ENCODE results near the gene KLF3.

KLF3 gene

DNA sequence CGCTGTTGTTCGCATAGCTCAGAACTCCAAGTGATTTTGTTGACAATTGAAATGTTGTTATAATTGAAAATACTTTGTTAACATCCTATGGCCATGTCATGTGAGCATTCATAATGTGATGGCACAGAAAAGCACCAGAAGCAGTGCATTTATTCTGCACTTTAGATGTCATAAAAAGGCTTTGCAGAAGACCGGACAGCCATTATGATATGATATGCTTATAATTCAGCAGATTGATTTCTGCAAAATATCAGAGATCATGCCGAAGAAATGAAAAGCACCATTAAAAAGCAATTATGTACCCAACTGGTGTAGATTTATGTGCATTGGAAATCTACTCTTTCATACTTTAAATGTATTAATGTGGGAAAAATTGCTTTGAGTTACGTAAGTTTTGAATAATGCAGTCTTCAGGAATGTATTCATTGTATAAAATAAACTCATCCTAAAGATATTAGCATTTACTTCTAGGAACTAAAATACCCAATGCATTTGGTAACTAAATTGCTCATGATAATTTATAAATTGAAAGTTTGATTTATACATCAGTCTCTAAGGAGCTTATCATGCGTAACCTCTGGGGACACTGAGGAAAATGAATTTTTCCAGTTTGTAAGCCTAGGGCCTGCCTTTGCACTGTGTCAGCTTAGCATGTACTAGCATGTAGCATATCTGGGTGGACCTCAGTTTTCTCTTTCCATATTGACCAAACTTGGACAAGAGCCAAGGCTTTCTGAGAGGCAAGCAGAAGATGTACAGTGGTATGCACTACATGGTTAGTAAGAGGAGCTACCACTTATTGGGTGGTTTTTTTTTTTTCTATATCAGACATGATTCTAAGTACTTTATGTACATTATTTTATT is 75.2 kb downstream of the KLF3 start:
- DNase-seq (ENCODE audit: low read depth in 1 of 2, low spot score in 1 of 2) = no peak

DNA sequence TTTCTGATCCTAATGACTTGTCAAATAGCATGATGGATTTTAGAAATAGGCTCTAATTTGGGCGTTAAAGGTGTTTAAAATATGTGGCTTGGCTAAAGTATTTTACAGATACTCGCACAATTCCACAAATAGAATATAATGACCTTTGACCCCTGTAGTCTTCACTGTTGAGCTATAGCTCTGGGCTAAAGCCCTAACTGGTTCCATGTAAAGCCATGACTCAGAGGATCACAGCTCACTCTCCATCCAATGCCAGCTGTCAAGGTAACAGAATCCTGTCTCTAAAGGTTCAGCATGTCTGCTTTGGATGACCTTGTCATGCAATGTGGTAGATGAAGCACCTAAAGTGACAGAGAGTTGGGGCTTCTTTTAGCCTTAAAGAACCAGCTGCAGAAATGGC is 76.3 kb downstream of the KLF3 start:
- DNase-seq (ENCODE audit: low read depth in 1 of 2, low spot score in 1 of 2) = no peak

DNA sequence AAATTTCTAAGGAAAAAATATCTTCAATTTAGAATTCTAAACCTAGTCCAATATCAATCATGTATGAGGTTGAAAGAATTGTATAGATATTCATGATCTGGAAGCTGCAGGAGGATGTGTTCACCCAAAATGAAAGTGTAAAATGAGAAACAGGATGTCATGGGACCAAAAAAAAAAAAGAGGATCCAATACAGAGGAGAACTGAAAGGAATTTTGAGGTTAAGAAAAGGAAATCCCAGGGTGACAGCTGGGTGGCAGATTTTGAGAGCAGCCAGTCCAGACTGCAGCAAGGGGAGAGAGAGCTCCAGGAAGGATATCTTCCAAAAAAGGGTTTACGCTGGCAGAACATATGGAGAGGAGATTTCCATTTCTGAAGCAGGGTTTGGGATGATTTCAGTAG is 79.9 kb downstream of the KLF3 start:
- DNase-seq (ENCODE audit: low read depth in 1 of 2, low spot score in 1 of 2) = no peak

DNA sequence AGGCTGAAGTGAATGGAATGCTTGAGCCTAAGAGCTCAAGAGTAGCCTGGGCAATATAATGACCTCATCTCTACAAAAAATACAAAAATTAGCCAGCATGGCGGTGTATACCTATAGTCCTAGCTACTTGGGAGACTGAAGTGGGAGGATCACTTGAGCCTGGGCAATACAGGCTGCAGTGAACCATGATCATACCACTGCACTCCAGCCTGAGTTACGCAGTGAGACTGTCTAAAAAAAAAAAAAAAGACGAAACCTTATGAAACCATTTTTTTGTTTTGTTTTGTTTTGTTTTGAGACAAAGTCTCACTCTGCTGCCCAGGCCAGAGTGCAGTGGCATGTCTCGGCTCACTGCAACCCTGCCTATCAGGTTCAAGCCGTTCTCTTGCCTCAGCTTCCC is 81.9 kb downstream of the KLF3 start:
- no peak for DNase-seq (ENCODE audit: low read depth in 1 of 2, low spot score in 1 of 2)

DNA sequence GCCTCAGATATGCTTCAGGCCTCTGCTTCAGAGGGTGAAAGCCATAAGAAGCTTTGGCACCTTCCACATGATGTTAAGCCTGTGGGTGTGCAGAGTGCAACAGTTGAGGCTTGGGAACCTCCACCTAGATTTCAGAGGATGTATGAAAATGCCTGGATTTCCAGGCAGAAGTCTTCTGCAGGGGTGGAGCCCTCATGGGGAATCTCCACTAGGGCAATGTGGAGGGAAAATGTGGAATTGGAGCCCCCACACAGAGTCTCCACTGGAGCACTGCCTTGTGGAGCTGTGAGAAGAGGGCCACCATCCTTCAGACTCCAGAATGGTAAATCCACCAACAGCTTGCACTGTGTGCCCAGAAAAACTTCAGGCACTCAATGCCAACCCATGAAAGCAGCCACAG is 83.6 kb downstream of the KLF3 start:
- DNase-seq (ENCODE audit: low read depth in 1 of 2, low spot score in 1 of 2) = no peak

DNA sequence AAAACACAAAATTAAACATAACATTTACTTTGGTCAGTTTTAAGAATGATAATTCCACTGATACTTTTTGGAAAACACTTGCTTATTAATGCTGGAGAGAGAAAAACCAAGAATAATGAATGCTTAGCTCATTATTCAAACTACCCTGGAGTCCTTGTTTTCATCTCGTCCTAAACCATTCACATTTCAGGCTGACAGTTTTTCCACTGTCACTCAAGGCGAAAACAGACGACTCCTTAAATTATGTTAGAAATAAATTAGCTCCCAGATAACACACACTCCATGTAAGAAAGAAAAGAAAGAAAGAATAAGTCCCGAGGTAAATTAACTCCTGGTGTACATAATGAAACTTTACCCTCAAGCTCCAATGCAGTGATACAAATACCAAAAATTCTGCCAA is 85.3 kb downstream of the KLF3 start:
- no peak for DNase-seq (ENCODE audit: low read depth in 1 of 2, low spot score in 1 of 2)
